K562 (cell line): ENCODE measurements around the gene RTBDN. TPM values are rescaled to one million over a fixed set of nuclear protein-coding genes. Genes with fewer than 3 reads are reported as not detected.
A peak's percentile ranks its signal among the peaks of the same experiment; 100 is the strongest.

ENCODE experiments used
- CCNT2 ChIP-seq: IDR thresholded peaks from 2 replicates; pipeline ENCODE4 v1.6.1; 2011; ENCODE audit warnings: borderline replicate concordance, low read depth, mild to moderate bottlenecking, moderate library complexity, mixed read lengths, low read length; ENCODE audit not compliant: insufficient read length; ENCODE audit errors: extremely low read depth
- CEBPB ChIP-seq: fragments of 450-650 bp; IDR thresholded peaks from 2 replicates; pipeline ENCODE4 v1.6.1; 2016; ENCODE audit warnings: missing genetic modification characterization, missing compliant biosample characterization
- ELF1 ChIP-seq: fragments of 200-800 bp; sonication (Bioruptor generic); IDR thresholded peaks from 2 replicates; pipeline ENCODE4 v1.6.1; 2016; ENCODE audit warnings: missing genetic modification characterization, missing compliant biosample characterization
- FOXM1 ChIP-seq, 2 experiments: fragments of 450-650 bp in 1 of 2; sonication (generic) in 1 of 2; formaldehyde crosslinking in 1 of 2; IDR thresholded peaks; 2 replicates each; pipeline versions ENCODE4 v1.6.1 to v1.9.0; 2017 to 2022; ENCODE audit warnings: low read depth in 2 of 2, mild to moderate bottlenecking in 2 of 2, missing genetic modification reagents in 1 of 2, moderate library complexity in 1 of 2
- GATAD2A ChIP-seq: fragments of 450-650 bp; IDR thresholded peaks from 2 replicates; pipeline ENCODE4 v1.6.1; 2017
- KDM5B ChIP-seq: fragments of 200-600 bp; sonication (generic); IDR thresholded peaks from 2 replicates; pipeline ENCODE4 v1.6.1; 2012; ENCODE audit warnings: low read depth, mild to moderate bottlenecking, moderate library complexity, low read length, control low read depth, inconsistent platforms; ENCODE audit not compliant: insufficient replicate concordance
- MXI1 ChIP-seq: IDR thresholded peaks from 2 replicates; pipeline ENCODE4 v1.6.1; 2011; ENCODE audit warnings: low read depth, mild to moderate bottlenecking, improper control_type of control experiment, low read length
- NFYB ChIP-seq: IDR thresholded peaks from 2 replicates; pipeline ENCODE4 v1.6.1; 2011; ENCODE audit warnings: mild to moderate bottlenecking, moderate library complexity; ENCODE audit not compliant: insufficient read length; ENCODE audit errors: extremely low read depth
- POLR2A ChIP-seq: fragments of 450-650 bp; conservative IDR thresholded peaks from 2 replicates; pipeline ENCODE4 v1.6.1; 2016
- POLR3G ChIP-seq: IDR thresholded peaks from 2 replicates; pipeline ENCODE4 v1.6.1; 2011; ENCODE audit not compliant: insufficient read length, insufficient replicate concordance; ENCODE audit errors: extremely low read depth
- RBBP5 ChIP-seq: fragments of 200-600 bp; sonication (generic); IDR thresholded peaks from 2 replicates; pipeline ENCODE4 v1.6.1; 2012; ENCODE audit warnings: borderline replicate concordance, mild to moderate bottlenecking, low read length, control low read depth, inconsistent platforms; ENCODE audit not compliant: insufficient read depth, poor library complexity, severe bottlenecking
- SIN3A ChIP-seq, 2 experiments: fragments of 150-350 bp in 1 of 2; IDR thresholded peaks; 2 replicates each; pipeline ENCODE4 v1.6.1; 2011 to 2016; ENCODE audit warnings: borderline replicate concordance in 2 of 2, low read depth in 2 of 2, low read length in 2 of 2, mild to moderate bottlenecking in 2 of 2, moderate library complexity in 2 of 2; ENCODE audit not compliant: control insufficient read depth in 1 of 2
- STAT5A ChIP-seq: IDR thresholded peaks from 2 replicates; pipeline ENCODE4 v1.6.1; 2012; ENCODE audit warnings: low read length, inconsistent platforms, borderline replicate concordance
- TFAP4 ChIP-seq: sonication (generic); formaldehyde crosslinking; IDR thresholded peaks from 2 replicates; pipeline ENCODE4 v1.8.0; 2022; ENCODE audit warnings: missing genetic modification reagents, mild to moderate bottlenecking, moderate library complexity, borderline replicate concordance
- TGIF2 ChIP-seq: sonication (generic); formaldehyde crosslinking; IDR thresholded peaks from 2 replicates; pipeline ENCODE4 v1.8.1; 2022; ENCODE audit warnings: mild to moderate bottlenecking, missing genetic modification reagents, moderate library complexity
- ZKSCAN8 ChIP-seq: fragments of 200-800 bp; sonication (Bioruptor generic); IDR thresholded peaks from 2 replicates; pipeline ENCODE4 v1.6.1; 2016; ENCODE audit warnings: missing genetic modification characterization, missing compliant biosample characterization
- ZNF589 ChIP-seq: fragments of 200-800 bp; sonication (Bioruptor generic); IDR thresholded peaks from 2 replicates; pipeline ENCODE4 v1.6.1; 2016; ENCODE audit warnings: low read depth, missing genetic modification characterization, missing compliant biosample characterization
- ZNF77 ChIP-seq: fragments of 250-450 bp; sonication (Bioruptor Pico); IDR thresholded peaks from 2 replicates; pipeline ENCODE4 v1.5.0; 2020
- polyA plus RNA-seq, 8 experiments: library from polyadenylated mRNA; depleted of rRNA in 4 of 8; stranded (reverse) in 5 of 8; unstranded in 3 of 8; fragments of >200 nt; fragmentation: Nextera tagmentation in 2 of 8; fragmentation: Illumina TruSeq in 1 of 8; extraction: Ambion mirVana in 2 of 8; extraction: Trizol in 1 of 8; gene quantifications; 2 replicates each; pipeline versions ENCODE4 v1.2.1 to v1.2.3, GENCODE V29; 2011 to 2014; ENCODE audit warnings: inconsistent platforms in 1 of 8, missing spikeins in 1 of 8
- total RNA-seq, 7 experiments: library from RNA; depleted of rRNA in 6 of 7; stranded (reverse); fragments of >200 nt in 6 of 7; fragmentation: Illumina TruSeq in 2 of 7; extraction: Trizol in 2 of 7; gene quantifications; 2 replicates each; pipeline versions ENCODE4 v1.2.1 to v1.2.3, GENCODE V29; 2011 to 2021; ENCODE audit warnings: low replicate concordance in 1 of 7
- TF ChIP-seq, protein P1 (sequence below): fragments of 250-450 bp; sonication (Bioruptor Pico); IDR thresholded peaks from 2 replicates; pipeline ENCODE4 v1.8.0; 2022; ENCODE audit warnings: inconsistent platforms, mild to moderate bottlenecking, moderate library complexity, borderline replicate concordance
- TF ChIP-seq, protein P2 (sequence below): fragments of 200-800 bp; sonication (Bioruptor generic); IDR thresholded peaks from 2 replicates; pipeline ENCODE4 v1.6.1; 2017; ENCODE audit warnings: missing genetic modification characterization, missing compliant biosample characterization
- TF ChIP-seq, protein P3 (sequence below): fragments of 450-650 bp; IDR thresholded peaks from 2 replicates; pipeline ENCODE4 v1.7.0; 2016; ENCODE audit warnings: borderline replicate concordance

The RTBDN gene
- total and polyA plus RNA-seq, 9 of the 15 experiments (the other 6 are each of a cell fraction or from before 2014, with no cell fraction given) = 0.20 to 2.3 (median 0.72) TPM; not detected in 1

- TF ChIP-seq, protein P1, sequence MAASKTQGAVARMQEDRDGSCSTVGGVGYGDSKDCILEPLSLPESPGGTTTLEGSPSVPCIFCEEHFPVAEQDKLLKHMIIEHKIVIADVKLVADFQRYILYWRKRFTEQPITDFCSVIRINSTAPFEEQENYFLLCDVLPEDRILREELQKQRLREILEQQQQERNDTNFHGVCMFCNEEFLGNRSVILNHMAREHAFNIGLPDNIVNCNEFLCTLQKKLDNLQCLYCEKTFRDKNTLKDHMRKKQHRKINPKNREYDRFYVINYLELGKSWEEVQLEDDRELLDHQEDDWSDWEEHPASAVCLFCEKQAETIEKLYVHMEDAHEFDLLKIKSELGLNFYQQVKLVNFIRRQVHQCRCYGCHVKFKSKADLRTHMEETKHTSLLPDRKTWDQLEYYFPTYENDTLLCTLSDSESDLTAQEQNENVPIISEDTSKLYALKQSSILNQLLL (CRISPR knock-in tag) = no peak
- TF ChIP-seq, protein P2, sequence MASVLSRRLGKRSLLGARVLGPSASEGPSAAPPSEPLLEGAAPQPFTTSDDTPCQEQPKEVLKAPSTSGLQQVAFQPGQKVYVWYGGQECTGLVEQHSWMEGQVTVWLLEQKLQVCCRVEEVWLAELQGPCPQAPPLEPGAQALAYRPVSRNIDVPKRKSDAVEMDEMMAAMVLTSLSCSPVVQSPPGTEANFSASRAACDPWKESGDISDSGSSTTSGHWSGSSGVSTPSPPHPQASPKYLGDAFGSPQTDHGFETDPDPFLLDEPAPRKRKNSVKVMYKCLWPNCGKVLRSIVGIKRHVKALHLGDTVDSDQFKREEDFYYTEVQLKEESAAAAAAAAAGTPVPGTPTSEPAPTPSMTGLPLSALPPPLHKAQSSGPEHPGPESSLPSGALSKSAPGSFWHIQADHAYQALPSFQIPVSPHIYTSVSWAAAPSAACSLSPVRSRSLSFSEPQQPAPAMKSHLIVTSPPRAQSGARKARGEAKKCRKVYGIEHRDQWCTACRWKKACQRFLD (CRISPR knock-in tag) = peak; percentile 78
- peak; percentile 52; the same call in 1 of the 2 replicates for TF ChIP-seq ZKSCAN8 (CRISPR knock-in tag)
- TF ChIP-seq TFAP4 (CRISPR knock-in tag) = peak; percentile 72
- no peak for TF ChIP-seq CCNT2
- peak; percentile 43; the same call in 1 of the 2 replicates for TF ChIP-seq ELF1
- TF ChIP-seq RBBP5 = peak; percentile 48
- no peak for TF ChIP-seq ZNF77 (CRISPR knock-in tag)
- no peak for TF ChIP-seq STAT5A
- TF ChIP-seq MXI1 = no peak
- no peak for TF ChIP-seq KDM5B
- no peak for TF ChIP-seq ZNF589 (CRISPR knock-in tag)
- 0 out of 2 replicates have a peak, but pooled peaks have one; percentile 32 for TF ChIP-seq GATAD2A
- no peak for TF ChIP-seq POLR3G
- TF ChIP-seq CEBPB (tag) = no peak
- no peak for TF ChIP-seq NFYB
- no peak for TF ChIP-seq FOXM1 (IDR thresholded peaks at IDR 0.05; ENCODE audit: low read depth)
- TF ChIP-seq FOXM1 (CRISPR knock-in tag; IDR thresholded peaks at IDR 0.05; ENCODE audit: low read depth) = no peak
- TF ChIP-seq, protein P3, sequence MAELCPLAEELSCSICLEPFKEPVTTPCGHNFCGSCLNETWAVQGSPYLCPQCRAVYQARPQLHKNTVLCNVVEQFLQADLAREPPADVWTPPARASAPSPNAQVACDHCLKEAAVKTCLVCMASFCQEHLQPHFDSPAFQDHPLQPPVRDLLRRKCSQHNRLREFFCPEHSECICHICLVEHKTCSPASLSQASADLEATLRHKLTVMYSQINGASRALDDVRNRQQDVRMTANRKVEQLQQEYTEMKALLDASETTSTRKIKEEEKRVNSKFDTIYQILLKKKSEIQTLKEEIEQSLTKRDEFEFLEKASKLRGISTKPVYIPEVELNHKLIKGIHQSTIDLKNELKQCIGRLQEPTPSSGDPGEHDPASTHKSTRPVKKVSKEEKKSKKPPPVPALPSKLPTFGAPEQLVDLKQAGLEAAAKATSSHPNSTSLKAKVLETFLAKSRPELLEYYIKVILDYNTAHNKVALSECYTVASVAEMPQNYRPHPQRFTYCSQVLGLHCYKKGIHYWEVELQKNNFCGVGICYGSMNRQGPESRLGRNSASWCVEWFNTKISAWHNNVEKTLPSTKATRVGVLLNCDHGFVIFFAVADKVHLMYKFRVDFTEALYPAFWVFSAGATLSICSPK = no peak
- TF ChIP-seq POLR2A = 0 out of 2 replicates have a peak, but pooled peaks have one; percentile 42
- no peak for TF ChIP-seq SIN3A (IDR thresholded peaks at IDR 0.05; ENCODE audit: borderline replicate concordance in 2 of 2, control insufficient read depth in 1 of 2, low read depth in 2 of 2, low read length in 2 of 2)
- no peak for TF ChIP-seq TGIF2 (CRISPR knock-in tag)
These were observed 56.1 kb downstream of the RTBDN start (continued) for GRCh38 chr19:12778017-12778904.
